Fibroblast of lung (primary cell): Measurements from ENCODE around the gene TRIM40.

Source experiments
- CTCF ChIP-seq, 2 donors: IDR thresholded peaks in 1 of 2; conservative IDR thresholded peaks in 1 of 2; 1 replicate in 1 of 2; 2 replicates in 1 of 2; pipeline ENCODE4 v1.5.1; 2011 to 2012; ENCODE audit warnings: low read length in 2 of 2, control low read depth in 1 of 2, inconsistent platforms in 1 of 2, low read depth in 1 of 2, mild to moderate bottlenecking in 1 of 2
- EZH2 ChIP-seq: IDR thresholded peaks from 2 replicates; pipeline ENCODE4 v1.5.1; 2012; ENCODE audit warnings: low read length, control low read depth, mild to moderate bottlenecking; ENCODE audit errors: missing control alignments

GRCh38 chr6:30158475-30159040 lies 22.6 kb downstream of the TRIM40 start:
- TF ChIP-seq EZH2: no peak
- no peak for TF ChIP-seq CTCF (conservative IDR thresholded peaks at IDR 0.05 in 1 of 2, IDR thresholded peaks at IDR 0.05 in 1 of 2; ENCODE audit: low read depth in 1 of 2, low read length in 2 of 2)
